Kidney epithelial cell (primary cell): ENCODE results near the gene ENG. TPM values are rescaled to one million over a fixed set of nuclear protein-coding genes. Genes with fewer than 3 reads are reported as not detected.

Experiments used
- DNase-seq: peaks from one replicate; pipeline ENCODE4 v3.0.0-alpha.2; 2010; ENCODE audit warnings: low read depth
- H3K27me3 ChIP-seq: 2 replicates; pipeline ENCODE4 v1.6.0; 2011; ENCODE audit warnings: low read length; ENCODE audit not compliant: control insufficient read depth, insufficient read depth
- H3K36me3 ChIP-seq: 2 replicates; pipeline ENCODE4 v1.5.1; 2011; ENCODE audit warnings: low read length; ENCODE audit not compliant: control insufficient read depth, insufficient read depth
- H3K4me3 ChIP-seq: 2 replicates; pipeline ENCODE4 v1.5.1; 2011; ENCODE audit warnings: low read depth, mild to moderate bottlenecking, control low read depth, low read length
- CTCF ChIP-seq: IDR thresholded peaks from 2 replicates; pipeline ENCODE4 v1.5.1; 2011; ENCODE audit warnings: mild to moderate bottlenecking, moderate library complexity, low read length, control low read depth, inconsistent platforms; ENCODE audit not compliant: insufficient read depth, poor library complexity, severe bottlenecking
- total RNA-seq: library from RNA; depleted of rRNA; stranded (reverse); fragments of >200 nt; gene quantifications from 2 replicates; pipeline ENCODE4 v1.2.3, GENCODE V29; 2015

ENG gene
- total RNA-seq, 1 donor from 2014 or later, result 3.4 TPM

GRCh38 chr9:127822108-127822507, 32.4 kb downstream of the ENG start:
- no peaks in the 10 kb centered on the region for H3K27me3 ChIP-seq
- no peaks in the 10 kb centered on the region for H3K36me3 ChIP-seq
- TF ChIP-seq CTCF, result no peak
- H3K4me3 ChIP-seq, result no peak overlapping the region
- no peak for DNase-seq

GRCh38 chr9:127818574-127818973, 35.9 kb downstream of the ENG start:
- Histone ChIP-seq H3K27me3 (no peaks in the 10 kb centered on the region), H3K36me3 (no peaks in the 10 kb centered on the region), H3K4me3 (no peak overlapping the region)
- TF ChIP-seq CTCF, result no peak
- DNase-seq, result no peak

- Histone ChIP-seq H3K27me3 (no peaks in the 10 kb centered on the region), H3K36me3 (peaks cover 3% of the 10 kb centered on the region), H3K4me3 (no peak overlapping the region)
- TF ChIP-seq CTCF, result no peak
- no peak for DNase-seq
These were observed 36.5 kb downstream of the ENG start for GRCh38 chr9:127817881-127818434.

- no peak for DNase-seq
- peaks cover 5% of the 10 kb centered on the region for H3K36me3 ChIP-seq
- H3K4me3 ChIP-seq, result no peak overlapping the region
- TF ChIP-seq CTCF, result no peak
- H3K27me3 ChIP-seq, result no peaks in the 10 kb centered on the region
These were observed 37.7 kb downstream of the ENG start for GRCh38 chr9:127816728-127817127.

GRCh38 chr9:127816362-127816725, 38.1 kb downstream of the ENG start:
- no peaks in the 10 kb centered on the region for H3K27me3 ChIP-seq
- DNase-seq, result no peak
- peaks cover 5% of the 10 kb centered on the region for H3K36me3 ChIP-seq
- H3K4me3 ChIP-seq, result no peak overlapping the region
- TF ChIP-seq CTCF, result no peak
